Endothelial cell (in vitro differentiated cells): Measurements from ENCODE around the gene SLC23A3. TPM values are rescaled to one million over a fixed set of nuclear protein-coding genes. Genes with fewer than 3 reads are reported as not detected.

Experiments used
- DNase-seq: peaks from one replicate; pipeline ENCODE4 v3.0.0; 2021; ENCODE audit warnings: low spot score
- H3K27ac Mint-ChIP-seq: one replicate; pipeline ENCODE4 v1.8.0; 2021; ENCODE audit warnings: mixed read lengths, inconsistent platforms; ENCODE audit not compliant: unreplicated experiment
- H3K27me3 Mint-ChIP-seq: one replicate; pipeline ENCODE4 v1.8.0; 2021; ENCODE audit warnings: mild to moderate bottlenecking, moderate library complexity, mixed read lengths, inconsistent platforms; ENCODE audit not compliant: unreplicated experiment
- H3K36me3 Mint-ChIP-seq: one replicate; pipeline ENCODE4 v1.8.0; 2021; ENCODE audit warnings: mild to moderate bottlenecking, low read depth, mixed read lengths, inconsistent platforms; ENCODE audit not compliant: unreplicated experiment
- H3K4me1 Mint-ChIP-seq: one replicate; pipeline ENCODE4 v1.8.0; 2021; ENCODE audit warnings: mild to moderate bottlenecking, mixed read lengths, inconsistent platforms; ENCODE audit not compliant: unreplicated experiment
- H3K4me3 Mint-ChIP-seq: one replicate; pipeline ENCODE4 v1.8.0; 2021; ENCODE audit warnings: mild to moderate bottlenecking, mixed read lengths, inconsistent platforms; ENCODE audit not compliant: unreplicated experiment
- H3K9me3 Mint-ChIP-seq: one replicate; pipeline ENCODE4 v1.8.0; 2021; ENCODE audit warnings: mixed read lengths, inconsistent platforms; ENCODE audit not compliant: unreplicated experiment
- CTCF ChIP-seq: fragments of 200-600 bp; sonication (generic); IDR thresholded peaks from one replicate; pipeline ENCODE4 v1.5.0; 2021; ENCODE audit warnings: antibody characterized with exemption; ENCODE audit not compliant: unreplicated experiment
- total RNA-seq: library from RNA; stranded (reverse); fragmentation: NEBNext Ultra II Directional; extraction: Animal tissue kit (Norgen Biotek cat#: 25700); gene quantifications from one replicate; pipeline ENCODE4 v1.2.1, GENCODE V29; 2021; ENCODE audit not compliant: unreplicated experiment

SLC23A3 gene
- total RNA-seq, 1 donor from 2014 or later: 1.7 TPM

GRCh38 chr2:219119422-219120043 is 50.3 kb downstream of the SLC23A3 start:
- DNase-seq: peak; percentile 64
- Mint-ChIP-seq H3K36me3 (no peaks in the 10 kb centered on the region), H3K27ac (no peak overlapping the region), H3K4me3 (no peak overlapping the region), H3K27me3 (peaks cover 2% of the 10 kb centered on the region), H3K4me1 (peaks cover 7% of the 10 kb centered on the region), H3K9me3 (no peaks in the 10 kb centered on the region)
- TF ChIP-seq CTCF: peak; percentile 70

- no peak overlapping the region for H3K4me3 Mint-ChIP-seq
- TF ChIP-seq CTCF: no peak
Measured at GRCh38 chr2:219118504-219118903, 51.3 kb downstream of the SLC23A3 start.

GRCh38 chr2:219116776-219117646 is 52.8 kb downstream of the SLC23A3 start:
- no peak overlapping the region for H3K27ac Mint-ChIP-seq
- TF ChIP-seq CTCF: no peak
- H3K4me3 Mint-ChIP-seq: no peak overlapping the region
- peaks cover 2% of the 10 kb centered on the region for H3K27me3 Mint-ChIP-seq
- peaks cover 4% of the 10 kb centered on the region for H3K4me1 Mint-ChIP-seq
- H3K9me3 Mint-ChIP-seq: no peaks in the 10 kb centered on the region
- DNase-seq: no peak
- H3K36me3 Mint-ChIP-seq: no peaks in the 10 kb centered on the region

More at GRCh38 chr2:219118504-219118903, 51.3 kb downstream of the SLC23A3 start:
- peaks cover 4% of the 10 kb centered on the region for H3K4me1 Mint-ChIP-seq
- H3K27ac Mint-ChIP-seq: no peak overlapping the region
- H3K27me3 Mint-ChIP-seq: peaks cover 2% of the 10 kb centered on the region
- no peaks in the 10 kb centered on the region for H3K36me3 Mint-ChIP-seq
- no peak for DNase-seq
- H3K9me3 Mint-ChIP-seq: no peaks in the 10 kb centered on the region

- no peak overlapping the region for H3K27ac Mint-ChIP-seq
- H3K4me1 Mint-ChIP-seq: peaks cover 10% of the 10 kb centered on the region
Measured at GRCh38 chr2:219112651-219113338, 57.0 kb downstream of the SLC23A3 start.

More at GRCh38 chr2:219112651-219113338, 57.0 kb downstream of the SLC23A3 start:
- DNase-seq: no peak
- Mint-ChIP-seq H3K36me3 (no peaks in the 10 kb centered on the region), H3K9me3 (no peaks in the 10 kb centered on the region), H3K4me3 (no peak overlapping the region), H3K27me3 (peaks cover 2% of the 10 kb centered on the region)
- no peak for TF ChIP-seq CTCF
